ENCODE results near the gene MAP7. TPM values are rescaled to one million over a fixed set of nuclear protein-coding genes. Genes with fewer than 3 reads are reported as not detected.
A peak's percentile ranks its signal among the peaks of the same experiment; 100 is the strongest.

Gene MAP7
- total RNA-seq, 2 experiments from 2014 or later, result 2.1 to 2.3 TPM

GRCh38 chr6:136582711-136583471 lies 32.7 kb upstream of the MAP7 start:
- no peak overlapping the region for H3K4me3 Mint-ChIP-seq
- H3K4me1 Mint-ChIP-seq, result no peaks in the 10 kb centered on the region
- no peak for DNase-seq
- H3K27me3 Mint-ChIP-seq, result no peaks in the 10 kb centered on the region
- H3K9me3 Mint-ChIP-seq, result no peaks in the 10 kb centered on the region
- CTCF ChIA-PET, result no interaction called here
- peaks cover 43% of the 10 kb centered on the region for H3K36me3 Mint-ChIP-seq (ENCODE audit: low read depth)
- POLR2A ChIA-PET, result no interaction called here
- no peak overlapping the region for H3K27ac Mint-ChIP-seq

DNA sequence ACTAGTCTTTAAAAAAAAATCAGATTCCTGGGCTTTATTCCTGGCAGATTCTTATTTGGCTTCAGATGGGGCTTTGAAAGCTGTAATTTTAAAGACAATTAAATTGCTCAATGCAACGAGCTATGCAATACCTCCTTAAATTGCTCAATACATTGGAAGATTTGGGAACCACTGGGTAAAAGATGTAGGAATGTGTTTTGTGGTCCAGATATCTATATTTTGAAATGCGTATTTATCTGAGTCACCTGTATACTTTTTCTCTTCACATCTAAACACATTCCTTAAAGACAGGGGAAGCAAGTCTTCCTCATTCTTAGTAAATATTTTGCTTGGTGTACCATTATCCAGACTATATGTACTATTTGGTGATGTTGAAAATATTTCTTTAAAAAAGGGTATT lies 29.6 kb upstream of the MAP7 start:
- POLR2A ChIA-PET, result no interaction called here
- CTCF ChIA-PET, result interaction anchor here (1.1 kb wide), 1 partner anchor 40 kb away, joined by 3 read pairs; no protein-coding TSS in a partner anchor
- H3K4me1 Mint-ChIP-seq, result no peaks in the 10 kb centered on the region
- no peaks in the 10 kb centered on the region for H3K9me3 Mint-ChIP-seq
- peaks cover 50% of the 10 kb centered on the region for H3K36me3 Mint-ChIP-seq (ENCODE audit: low read depth)
- H3K4me3 Mint-ChIP-seq, result no peak overlapping the region
- no peak for DNase-seq
- no peaks in the 10 kb centered on the region for H3K27me3 Mint-ChIP-seq
- no peak overlapping the region for H3K27ac Mint-ChIP-seq

GRCh38 chr6:136576821-136577220 lies 26.6 kb upstream of the MAP7 start:
- H3K4me1 Mint-ChIP-seq, result no peaks in the 10 kb centered on the region
- peaks cover 3% of the 10 kb centered on the region for H3K9me3 Mint-ChIP-seq
- no peaks in the 10 kb centered on the region for H3K27me3 Mint-ChIP-seq
- no peak overlapping the region for H3K27ac Mint-ChIP-seq
- no peak for DNase-seq
- H3K4me3 Mint-ChIP-seq, result no peak overlapping the region
- ChIA-PET CTCF (no interaction called here), POLR2A (no interaction called here)
- peaks cover 57% of the 10 kb centered on the region for H3K36me3 Mint-ChIP-seq (ENCODE audit: low read depth)

- Mint-ChIP-seq H3K27ac (no peak overlapping the region), H3K27me3 (no peaks in the 10 kb centered on the region), H3K9me3 (peaks cover 18% of the 10 kb centered on the region), H3K4me3 (no peak overlapping the region), H3K4me1 (no peaks in the 10 kb centered on the region), H3K36me3 (ENCODE audit: low read depth) (peaks cover 63% of the 10 kb centered on the region)
- DNase-seq, result no peak
- POLR2A ChIA-PET, result no interaction called here
- CTCF ChIA-PET, result no interaction called here
Observed at GRCh38 chr6:136571496-136571895, 21.3 kb upstream of the MAP7 start.

DNA sequence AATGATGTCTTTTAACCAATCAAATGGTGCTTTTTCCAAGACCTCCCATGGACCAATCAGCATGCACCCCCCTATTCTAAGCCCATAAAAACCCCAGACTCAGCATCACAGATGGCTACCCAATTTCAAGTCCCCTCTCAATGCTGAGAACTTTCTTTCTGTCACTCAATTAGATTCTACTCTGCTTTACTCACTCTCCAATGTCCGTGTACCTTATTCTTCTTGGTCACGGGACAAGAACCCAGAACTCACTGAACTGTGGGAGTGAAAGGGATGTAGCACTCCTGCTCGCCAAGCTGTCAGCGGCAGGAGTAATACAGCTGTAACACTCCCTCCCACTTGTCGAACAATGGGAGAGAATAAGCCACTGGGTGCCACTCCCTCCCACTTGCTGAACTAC lies 20.8 kb upstream of the MAP7 start:
- Mint-ChIP-seq H3K27me3 (no peaks in the 10 kb centered on the region), H3K36me3 (ENCODE audit: low read depth) (peaks cover 65% of the 10 kb centered on the region), H3K9me3 (peaks cover 18% of the 10 kb centered on the region), H3K4me3 (no peak overlapping the region), H3K4me1 (no peaks in the 10 kb centered on the region), H3K27ac (no peak overlapping the region)
- no peak for DNase-seq
- ChIA-PET CTCF (no interaction called here), POLR2A (interaction anchor here (0.6 kb wide), 1 partner anchor 1331 kb away, joined by 3 read pairs; no protein-coding TSS in a partner anchor)

DNA sequence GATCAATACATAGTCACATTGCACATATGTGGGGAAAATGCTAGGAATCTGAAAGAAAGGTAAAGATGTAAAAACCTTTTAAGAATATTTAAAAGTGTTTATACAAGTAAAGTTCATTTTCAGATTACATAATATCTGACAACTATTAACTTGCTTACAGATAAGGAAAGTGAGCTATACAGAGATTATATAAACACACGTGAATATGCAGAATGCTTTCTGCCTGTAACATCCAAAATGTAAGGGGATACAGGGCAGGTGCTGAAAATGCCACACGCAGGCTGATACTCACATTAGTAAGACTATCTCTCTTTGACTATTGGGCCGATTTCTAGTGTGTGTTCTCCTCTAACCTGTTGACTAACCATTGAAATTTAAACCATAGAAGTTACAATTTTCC lies 17.9 kb upstream of the MAP7 start:
- CTCF ChIA-PET, result no interaction called here
- Mint-ChIP-seq H3K36me3 (ENCODE audit: low read depth) (peaks cover 56% of the 10 kb centered on the region), H3K27ac (no peak overlapping the region), H3K9me3 (peaks cover 18% of the 10 kb centered on the region), H3K27me3 (no peaks in the 10 kb centered on the region), H3K4me3 (no peak overlapping the region), H3K4me1 (peaks cover 8% of the 10 kb centered on the region)
- POLR2A ChIA-PET, result no interaction called here
- no peak for DNase-seq

GRCh38 chr6:136567688-136568087 lies 17.5 kb upstream of the MAP7 start:
- H3K4me1 Mint-ChIP-seq, result peaks cover 9% of the 10 kb centered on the region
- CTCF ChIA-PET, result interaction anchor here (0.8 to 1.3 kb wide), 2 partner anchors 17 to 225 kb away, joined by 3 to 4 read pairs; partner anchors contain the start of genes MAP3K5 and MAP7
- H3K27me3 Mint-ChIP-seq, result no peaks in the 10 kb centered on the region
- POLR2A ChIA-PET, result no interaction called here
- no peak overlapping the region for H3K4me3 Mint-ChIP-seq
- H3K27ac Mint-ChIP-seq, result no peak overlapping the region
- peaks cover 56% of the 10 kb centered on the region for H3K36me3 Mint-ChIP-seq (ENCODE audit: low read depth)
- no peak for DNase-seq
- peaks cover 16% of the 10 kb centered on the region for H3K9me3 Mint-ChIP-seq

GRCh38 chr6:136566851-136567250 lies 16.6 kb upstream of the MAP7 start:
- Mint-ChIP-seq H3K36me3 (ENCODE audit: low read depth) (peaks cover 54% of the 10 kb centered on the region), H3K27me3 (no peaks in the 10 kb centered on the region), H3K27ac (no peak overlapping the region), H3K9me3 (peaks cover 16% of the 10 kb centered on the region), H3K4me1 (peaks cover 12% of the 10 kb centered on the region), H3K4me3 (no peak overlapping the region)
- ChIA-PET POLR2A (no interaction called here), CTCF (interaction anchor here (0.8 to 1.3 kb wide), 2 partner anchors 17 to 226 kb away, joined by 3 to 4 read pairs; partner anchors contain the start of genes MAP3K5 and MAP7)
- no peak for DNase-seq

- H3K4me3 Mint-ChIP-seq, result no peak overlapping the region
- peak overlapping the region; percentile 22 for H3K27ac Mint-ChIP-seq
- H3K4me1 Mint-ChIP-seq, result peaks cover 12% of the 10 kb centered on the region
- no peak for DNase-seq
- H3K9me3 Mint-ChIP-seq, result peaks cover 9% of the 10 kb centered on the region
- H3K27me3 Mint-ChIP-seq, result no peaks in the 10 kb centered on the region
- ChIA-PET POLR2A (no interaction called here), CTCF (interaction anchor here (5.8 kb wide), 1 partner anchor 15 kb away, joined by 29 read pairs; the partner anchor contains the start of gene MAP7)
- peaks cover 48% of the 10 kb centered on the region for H3K36me3 Mint-ChIP-seq (ENCODE audit: low read depth)
Observed at GRCh38 chr6:136566007-136566487, 15.8 kb upstream of the MAP7 start.

- peaks cover 12% of the 10 kb centered on the region for H3K4me1 Mint-ChIP-seq
Observed at GRCh38 chr6:136564180-136564579, 14.0 kb upstream of the MAP7 start.

DNA sequence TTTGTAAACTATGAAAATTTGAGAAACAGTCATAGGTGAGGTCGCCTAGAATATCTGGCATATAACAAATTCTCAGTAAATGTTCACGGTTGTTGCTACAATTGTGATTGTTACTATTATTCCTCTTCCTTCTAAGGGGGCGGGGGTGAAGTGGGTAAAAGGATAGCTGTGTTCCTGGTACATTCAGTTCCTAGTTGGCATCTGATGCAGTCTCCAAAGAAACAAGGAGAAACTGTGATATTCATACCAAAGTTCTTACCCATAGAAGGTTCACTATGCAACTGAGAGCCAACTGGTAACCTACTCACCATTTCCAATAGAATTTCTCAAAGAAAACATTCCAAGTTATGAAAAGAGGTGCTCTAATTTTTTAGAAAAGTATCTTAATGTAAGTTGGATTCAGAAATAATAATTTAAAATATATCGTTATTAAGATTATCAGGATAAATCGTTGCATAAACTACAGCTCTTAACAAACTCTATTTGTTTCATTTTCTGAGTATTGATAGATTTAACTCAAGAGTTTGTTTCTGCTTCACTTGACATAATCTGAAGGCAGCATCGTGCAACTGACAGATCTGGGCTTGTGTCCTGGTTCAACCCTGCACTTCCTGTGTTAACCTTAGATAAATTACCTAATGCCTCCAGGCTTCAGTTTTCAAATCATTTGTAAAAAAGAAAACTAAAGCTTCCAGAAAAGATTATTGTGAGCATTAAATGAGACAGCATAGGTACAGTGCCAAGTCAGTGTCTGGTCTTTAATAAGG lies 13.3 kb upstream of the MAP7 start:
- Mint-ChIP-seq H3K27ac (no peak overlapping the region), H3K36me3 (ENCODE audit: low read depth) (peaks cover 35% of the 10 kb centered on the region), H3K27me3 (no peaks in the 10 kb centered on the region), H3K4me1 (peaks cover 12% of the 10 kb centered on the region), H3K9me3 (no peaks in the 10 kb centered on the region), H3K4me3 (no peak overlapping the region)
- POLR2A ChIA-PET, result no interaction called here
- no peak for DNase-seq
- CTCF ChIA-PET, result interaction anchor here (5.8 kb wide), 1 partner anchor 13 kb away, joined by 29 read pairs; the partner anchor contains the start of gene MAP7

More at GRCh38 chr6:136564180-136564579, 14.0 kb upstream of the MAP7 start:
- Mint-ChIP-seq H3K4me3 (no peak overlapping the region), H3K9me3 (no peaks in the 10 kb centered on the region), H3K36me3 (ENCODE audit: low read depth) (peaks cover 37% of the 10 kb centered on the region), H3K27me3 (no peaks in the 10 kb centered on the region), H3K27ac (no peak overlapping the region)
- CTCF ChIA-PET, result interaction anchor here (0.6 to 5.8 kb wide), 2 partner anchors 14 to 291 kb away, joined by 4 to 29 read pairs; partner anchors contain the start of gene MAP7
- POLR2A ChIA-PET, result no interaction called here
- DNase-seq, result no peak

DNA sequence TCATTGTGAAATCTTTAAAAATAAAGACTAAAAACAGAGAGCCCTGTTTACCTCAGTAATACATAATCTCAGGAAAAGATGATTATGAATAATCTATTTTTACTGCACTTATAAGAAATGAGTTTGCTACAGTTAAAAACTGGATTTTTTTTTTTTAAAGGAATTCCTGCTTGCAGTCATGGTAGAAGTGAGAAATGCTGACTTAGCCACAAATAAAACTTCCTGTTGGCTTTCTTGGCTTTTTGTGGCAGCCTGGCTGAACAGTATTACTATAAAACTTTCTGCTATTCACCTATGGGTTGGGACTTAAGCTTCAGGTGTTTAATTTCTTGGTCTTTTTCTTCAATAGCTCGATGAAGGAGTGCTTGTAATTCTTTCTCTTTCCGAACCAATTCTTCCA lies 12.0 kb upstream of the MAP7 start:
- Mint-ChIP-seq H3K9me3 (no peaks in the 10 kb centered on the region), H3K36me3 (ENCODE audit: low read depth) (peaks cover 36% of the 10 kb centered on the region), H3K27me3 (no peaks in the 10 kb centered on the region), H3K27ac (no peak overlapping the region), H3K4me1 (peaks cover 12% of the 10 kb centered on the region), H3K4me3 (no peak overlapping the region)
- ChIA-PET CTCF (interaction anchor here (0.6 to 5.8 kb wide), 2 partner anchors 12 to 521 kb away, joined by 3 to 29 read pairs; partner anchors contain the start of gene MAP7), POLR2A (no interaction called here)
- DNase-seq, result no peak

Measured in activated CD4-positive, alpha-beta T cell treated with anti-CD3 and anti-CD28 coated beads, Interleukin-2, amount 10 ng/mL, durations not matched to agents 7 days and 5 days (primary cell).